Epithelial cell of proximal tubule (primary cell): ENCODE measurements around the gene CUX1. TPM values are rescaled to one million over a fixed set of nuclear protein-coding genes. Genes with fewer than 3 reads are reported as not detected.

Experiments
- DNase-seq: peaks from one replicate; pipeline ENCODE4 v3.0.0-alpha.2; 2011; ENCODE audit warnings: low read depth
- H3K4me3 ChIP-seq: 2 replicates; pipeline ENCODE4 v1.5.1; 2011; ENCODE audit warnings: low read depth, mild to moderate bottlenecking, low read length
- total RNA-seq: library from RNA; depleted of rRNA; stranded (reverse); fragments of >200 nt; gene quantifications from 2 replicates; pipeline ENCODE4 v1.2.3, GENCODE V29; 2015
- TF ChIP-seq, protein P1 (sequence below): conservative IDR thresholded peaks from 2 replicates; pipeline ENCODE4 v1.5.1; 2012; ENCODE audit warnings: low read depth, mild to moderate bottlenecking, low read length

CUX1 gene
- total RNA-seq, 1 donor from 2014 or later, result 37.3 TPM

DNA sequence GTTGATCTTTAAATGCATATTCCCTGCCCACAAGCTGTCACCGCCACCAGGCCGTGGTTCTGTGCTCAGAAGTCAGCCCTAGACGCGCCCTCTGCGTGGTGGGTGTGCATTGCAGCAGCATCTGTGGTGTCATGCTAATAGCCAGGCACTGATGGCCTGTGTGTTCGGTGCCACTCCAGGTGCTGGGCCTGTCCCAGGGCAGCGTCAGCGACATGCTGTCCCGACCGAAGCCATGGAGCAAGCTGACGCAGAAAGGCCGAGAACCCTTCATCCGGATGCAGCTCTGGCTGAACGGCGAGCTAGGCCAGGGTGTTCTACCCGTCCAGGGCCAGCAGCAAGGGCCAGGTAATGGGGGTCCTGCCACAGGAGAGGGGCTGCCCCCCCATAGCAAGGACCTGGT is 386.8 kb downstream of the CUX1 start:
- no peak for DNase-seq
- TF ChIP-seq, protein P1, sequence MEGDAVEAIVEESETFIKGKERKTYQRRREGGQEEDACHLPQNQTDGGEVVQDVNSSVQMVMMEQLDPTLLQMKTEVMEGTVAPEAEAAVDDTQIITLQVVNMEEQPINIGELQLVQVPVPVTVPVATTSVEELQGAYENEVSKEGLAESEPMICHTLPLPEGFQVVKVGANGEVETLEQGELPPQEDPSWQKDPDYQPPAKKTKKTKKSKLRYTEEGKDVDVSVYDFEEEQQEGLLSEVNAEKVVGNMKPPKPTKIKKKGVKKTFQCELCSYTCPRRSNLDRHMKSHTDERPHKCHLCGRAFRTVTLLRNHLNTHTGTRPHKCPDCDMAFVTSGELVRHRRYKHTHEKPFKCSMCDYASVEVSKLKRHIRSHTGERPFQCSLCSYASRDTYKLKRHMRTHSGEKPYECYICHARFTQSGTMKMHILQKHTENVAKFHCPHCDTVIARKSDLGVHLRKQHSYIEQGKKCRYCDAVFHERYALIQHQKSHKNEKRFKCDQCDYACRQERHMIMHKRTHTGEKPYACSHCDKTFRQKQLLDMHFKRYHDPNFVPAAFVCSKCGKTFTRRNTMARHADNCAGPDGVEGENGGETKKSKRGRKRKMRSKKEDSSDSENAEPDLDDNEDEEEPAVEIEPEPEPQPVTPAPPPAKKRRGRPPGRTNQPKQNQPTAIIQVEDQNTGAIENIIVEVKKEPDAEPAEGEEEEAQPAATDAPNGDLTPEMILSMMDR, result no peak
- H3K4me3 ChIP-seq, result no peak overlapping the region

DNA sequence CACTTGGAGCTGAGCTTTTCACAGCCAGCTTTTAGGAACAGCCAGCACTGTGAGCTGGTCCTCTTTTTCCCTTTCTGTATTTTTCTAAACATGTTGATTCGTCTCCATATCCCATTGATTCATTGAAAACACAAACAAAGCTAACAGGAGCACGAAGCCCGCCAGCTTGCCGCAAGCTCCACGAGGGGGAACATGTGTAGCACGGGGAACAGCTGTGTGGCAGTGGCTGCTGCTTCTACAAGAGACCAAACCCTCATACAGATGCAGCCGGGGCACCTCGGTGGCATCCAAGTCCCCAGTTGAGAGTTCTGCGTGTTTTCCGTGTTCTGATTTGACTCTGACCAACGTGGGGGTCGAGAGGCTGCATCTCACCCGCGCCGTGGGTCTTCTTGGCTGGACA is 388.5 kb downstream of the CUX1 start:
- H3K4me3 ChIP-seq, result no peak overlapping the region
- TF ChIP-seq, protein P1, result no peak
- DNase-seq, result no peak

DNA sequence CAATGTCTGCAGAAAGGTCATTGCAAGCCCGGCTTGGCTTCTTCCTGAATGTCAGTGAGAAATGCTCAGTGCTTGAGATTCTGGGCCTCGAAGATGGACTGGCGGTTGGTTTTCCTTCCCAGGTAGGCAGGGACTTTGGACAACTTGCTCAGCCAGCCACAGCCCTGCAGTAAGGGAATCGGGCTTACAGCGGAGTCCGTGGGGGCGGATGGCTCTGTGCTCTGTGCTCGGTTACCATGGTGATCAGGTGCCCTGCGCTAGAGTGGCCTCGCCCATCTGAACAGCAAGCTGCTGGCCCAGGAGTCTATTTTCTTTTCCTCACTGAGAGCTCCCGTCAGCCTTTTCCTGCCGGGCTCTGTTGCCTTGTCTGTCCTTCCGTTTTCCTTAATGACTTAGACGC is 391.4 kb downstream of the CUX1 start:
- TF ChIP-seq, protein P1, result no peak
- H3K4me3 ChIP-seq, result no peak overlapping the region
- DNase-seq, result no peak

DNA sequence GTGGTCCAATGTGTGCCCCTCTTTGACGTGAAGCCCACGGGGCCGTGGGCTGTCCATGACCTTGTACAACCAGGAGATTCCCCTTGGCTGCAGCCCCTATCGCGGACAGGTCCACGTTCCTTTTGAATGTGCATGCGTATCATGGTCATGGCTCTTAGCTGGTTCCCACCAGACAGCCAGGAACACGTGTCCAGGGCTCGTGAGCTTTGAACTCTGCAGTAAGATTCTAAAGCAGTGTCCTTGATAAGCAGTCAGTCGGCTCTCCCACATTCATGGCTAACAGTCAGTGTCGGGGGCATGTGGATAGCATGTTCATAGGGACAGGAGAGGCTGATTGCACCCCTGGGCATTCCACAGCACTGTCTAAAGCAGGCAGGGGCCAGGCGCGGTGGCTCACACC is 393.4 kb downstream of the CUX1 start:
- no peak overlapping the region for H3K4me3 ChIP-seq
- DNase-seq, result no peak
- TF ChIP-seq, protein P1, result no peak

DNA sequence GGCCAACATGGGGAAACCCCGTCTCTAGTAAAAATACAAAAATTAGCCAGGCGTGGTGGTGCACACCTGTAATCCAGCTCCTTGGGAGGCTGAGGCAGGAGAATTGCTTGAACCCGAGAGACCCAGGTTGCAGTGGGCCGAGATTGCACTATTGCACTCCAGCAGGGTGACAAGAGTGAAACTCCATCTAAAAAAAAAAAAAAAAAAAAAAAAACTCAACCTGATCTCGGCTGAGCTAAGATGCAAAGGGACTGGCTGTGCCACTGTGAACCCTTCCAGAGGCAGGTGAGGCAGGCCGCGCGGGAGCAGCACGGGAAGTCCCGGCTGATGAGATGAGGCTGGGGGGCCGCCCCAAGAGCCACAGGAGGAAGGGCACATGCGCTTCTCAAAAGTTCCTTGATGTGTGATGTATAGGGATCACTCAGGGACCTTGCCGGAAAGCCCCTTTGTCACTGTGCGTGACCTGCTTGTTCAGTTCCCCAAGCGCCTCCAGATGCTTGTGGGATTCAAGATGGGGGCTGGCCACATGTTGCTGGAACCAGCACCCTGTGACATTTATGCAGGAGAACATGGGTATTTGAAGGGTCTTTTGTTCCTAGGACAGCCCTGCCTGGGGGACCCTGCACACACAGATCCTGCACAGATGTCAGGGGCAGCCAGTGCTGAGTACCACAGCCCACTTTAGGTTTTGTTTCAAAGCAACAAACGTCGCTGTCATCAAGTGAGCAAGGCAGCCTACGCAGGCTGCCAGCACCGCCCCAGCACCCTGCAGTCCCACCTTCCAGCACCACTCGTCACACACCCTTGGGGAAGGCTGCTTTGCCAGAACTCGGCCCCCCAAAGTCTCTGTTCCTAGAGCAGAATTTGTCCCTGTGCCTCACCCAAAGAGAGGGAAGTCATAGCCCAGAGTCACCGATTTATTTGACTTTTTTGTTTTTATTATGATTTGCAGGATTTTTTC is 394.4 kb downstream of the CUX1 start:
- TF ChIP-seq, protein P1, result no peak
- DNase-seq, result no peak
- no peak overlapping the region for H3K4me3 ChIP-seq

DNA sequence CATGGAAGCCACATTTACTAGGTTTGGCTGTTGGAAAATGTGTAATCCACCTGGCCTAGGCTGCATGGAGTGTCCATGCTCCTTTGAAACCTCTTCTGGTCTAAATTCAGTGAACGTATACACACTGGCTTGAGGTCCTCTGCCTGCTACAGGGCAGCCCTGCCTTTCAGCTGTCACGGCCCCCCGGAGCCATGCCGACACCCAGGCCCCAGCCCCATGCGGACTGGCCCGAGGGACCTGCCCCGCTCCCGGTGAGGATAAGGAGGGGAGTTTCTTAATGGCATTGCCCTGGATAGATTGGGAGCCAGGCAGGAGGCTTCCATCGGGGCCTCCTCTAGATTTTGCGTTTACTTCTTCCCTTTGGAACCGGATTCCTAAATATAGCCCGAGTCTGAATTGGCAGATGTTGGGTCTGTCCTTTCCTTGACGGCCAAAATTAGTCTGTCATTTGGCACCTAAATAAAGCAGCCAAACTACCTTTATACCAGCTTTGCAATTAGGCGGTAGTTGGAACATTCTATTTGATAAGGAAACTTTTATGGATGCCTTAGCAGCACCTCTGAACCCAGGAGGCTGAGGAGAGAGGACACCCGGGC is 397.1 kb downstream of the CUX1 start:
- TF ChIP-seq, protein P1, result no peak
- DNase-seq, result no peak
- no peak overlapping the region for H3K4me3 ChIP-seq
